ENCODE data around the gene P4HA3.

DNA sequence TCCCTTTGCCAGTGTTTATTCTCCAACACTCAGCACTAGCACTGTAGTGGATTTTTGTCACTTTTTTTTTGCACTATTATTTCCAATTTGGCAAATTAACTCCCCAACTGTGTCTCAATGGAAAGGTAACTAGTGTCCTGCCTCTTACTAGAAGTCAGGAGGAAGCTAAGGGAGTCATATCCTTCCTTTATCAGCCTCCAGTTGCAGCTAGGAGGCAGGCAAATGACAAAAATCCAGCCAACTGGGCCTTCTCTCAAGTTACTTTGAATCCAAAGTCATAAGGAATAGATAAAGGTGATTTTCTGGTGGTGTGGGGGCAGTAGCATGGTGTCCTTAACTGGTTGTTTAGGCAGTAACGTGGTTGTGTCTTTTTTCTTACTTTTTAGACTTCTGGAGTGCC lies 15.6 kb upstream of the P4HA3 start:
- no peak for TF ChIP-seq POLR2A (IDR thresholded peaks at IDR 0.05; ENCODE audit: low read depth, low read length)
- TF ChIP-seq POLR2AphosphoS5 (IDR thresholded peaks at IDR 0.05; ENCODE audit: low read depth, low read length), result no peak
- TF ChIP-seq TAF1 (IDR thresholded peaks at IDR 0.05; ENCODE audit: borderline replicate concordance, low read depth, low read length), result no peak
